Measurements from ENCODE around the gene YWHAQ.

The YWHAQ gene

GRCh38 chr2:9656270-9656766, 25.5 kb upstream of the YWHAQ start:
- TF ChIP-seq CTCF (IDR thresholded peaks at IDR 0.05; ENCODE audit: control insufficient read depth, extremely low read depth, insufficient read depth), result no peak
- no peak overlapping the region for H3K4me3 ChIP-seq (ENCODE audit: low read depth, low read length)
- no peak for DNase-seq (ENCODE audit: low read depth)

- no peak overlapping the region for H3K4me3 ChIP-seq (ENCODE audit: low read depth, low read length)
- TF ChIP-seq CTCF (IDR thresholded peaks at IDR 0.05; ENCODE audit: control insufficient read depth, extremely low read depth, insufficient read depth), result no peak
- no peak for DNase-seq (ENCODE audit: low read depth)
Measured at GRCh38 chr2:9655441-9656269, 24.9 kb upstream of the YWHAQ start.

- no peak for TF ChIP-seq CTCF (IDR thresholded peaks at IDR 0.05; ENCODE audit: control insufficient read depth, extremely low read depth, insufficient read depth)
- H3K4me3 ChIP-seq (ENCODE audit: low read depth, low read length), result no peak overlapping the region
- no peak for DNase-seq (ENCODE audit: low read depth)
Measured at GRCh38 chr2:9654452-9655100, 23.8 kb upstream of the YWHAQ start.

- TF ChIP-seq CTCF (IDR thresholded peaks at IDR 0.05; ENCODE audit: control insufficient read depth, extremely low read depth, insufficient read depth), result no peak
- no peak overlapping the region for H3K4me3 ChIP-seq (ENCODE audit: low read depth, low read length)
- no peak for DNase-seq (ENCODE audit: low read depth)
Measured at GRCh38 chr2:9653485-9654271, 22.9 kb upstream of the YWHAQ start.

- no peak for TF ChIP-seq CTCF (IDR thresholded peaks at IDR 0.05; ENCODE audit: control insufficient read depth, extremely low read depth, insufficient read depth)
- H3K4me3 ChIP-seq (ENCODE audit: low read depth, low read length), result no peak overlapping the region
- DNase-seq (ENCODE audit: low read depth), result no peak
Measured at GRCh38 chr2:9652898-9653479, 22.2 kb upstream of the YWHAQ start.

GRCh38 chr2:9652267-9652666, 21.5 kb upstream of the YWHAQ start:
- H3K4me3 ChIP-seq (ENCODE audit: low read depth, low read length), result no peak overlapping the region
- no peak for DNase-seq (ENCODE audit: low read depth)
- TF ChIP-seq CTCF (IDR thresholded peaks at IDR 0.05; ENCODE audit: control insufficient read depth, extremely low read depth, insufficient read depth), result no peak
